ENCODE data around the gene MKKS. TPM values are rescaled to one million over a fixed set of nuclear protein-coding genes. Genes with fewer than 3 reads are reported as not detected.

MKKS gene
- total and polyA plus RNA-seq, 9 of the 15 experiments (the other 6 are each of a cell fraction or from before 2014, with no cell fraction given) = 6.8 to 26.8 (median 12.0) TPM

DNA sequence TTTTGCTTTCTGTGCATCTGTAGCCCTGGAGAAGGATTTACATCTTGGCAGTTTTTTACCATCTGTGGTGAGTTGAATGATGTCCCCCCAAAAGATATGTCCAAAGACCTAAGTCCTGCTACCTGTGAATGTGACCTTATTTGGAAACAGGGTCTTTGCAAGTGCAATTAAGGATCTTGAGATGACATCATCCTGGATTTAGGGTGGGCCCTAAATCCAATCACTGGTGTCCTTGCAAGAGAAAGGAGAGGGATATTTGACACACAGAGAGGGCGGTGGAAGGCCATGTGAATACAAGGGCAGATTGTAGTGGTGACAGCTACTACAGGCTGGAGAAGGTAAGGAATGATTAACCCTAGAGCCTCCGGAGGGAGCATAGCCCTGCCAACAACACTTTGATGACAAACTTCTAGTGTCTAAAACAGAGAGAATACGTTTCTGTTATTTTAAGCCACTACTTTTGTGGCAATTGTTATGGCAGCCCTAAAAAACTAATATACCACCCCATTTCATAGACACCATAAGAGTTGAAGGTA lies 35.1 kb downstream of the MKKS start:
- no peaks in the 10 kb centered on the region for H3K9me1 ChIP-seq (ENCODE audit: control insufficient read depth, insufficient read depth, low read length)
- no peaks in the 10 kb centered on the region for H3K36me3 ChIP-seq (ENCODE audit: control insufficient read depth, insufficient read depth, low read length)
- BruUV-seq (replicated peaks) = no TSS peak
- FAIRE-seq (no peak), DNase-seq (ENCODE audit: extremely low read depth in 1 of 4, low spot score in 3 of 4) (no peak), ATAC-seq (no peak)
- no peaks in the 10 kb centered on the region for H3K4me1 ChIP-seq (replicated peaks in 1 of 2; ENCODE audit: control insufficient read depth in 2 of 2, insufficient read depth in 2 of 2, low read length in 2 of 2)
- POLR2A ChIA-PET = no interaction called here
- H2AFZ ChIP-seq (ENCODE audit: low read depth, low read length) = no peak overlapping the region
- no peak overlapping the region for H3K27ac ChIP-seq (ENCODE audit: extremely low read depth, low read depth, low read length)
- no peak overlapping the region for H3K4me2 ChIP-seq (ENCODE audit: insufficient read depth, low read length)
- H3K9ac ChIP-seq (ENCODE audit: insufficient read depth in 1 of 2, low read depth in 2 of 2, low read length in 2 of 2) = no peak overlapping the region
- no peaks in the 10 kb centered on the region for H4K20me1 ChIP-seq (replicated peaks; ENCODE audit: control insufficient read depth, insufficient read depth, low read length)
- intact Hi-C loops (cut with micrococcal nuclease) (no loop called here), in situ Hi-C loops (cut with MboI) (no loop called here)
- no peaks in the 10 kb centered on the region for H3K9me3 ChIP-seq (replicated peaks; ENCODE audit: control insufficient read depth, insufficient read depth, low read depth, low read length)
- H3K79me2 ChIP-seq (ENCODE audit: control insufficient read depth, insufficient read depth, low read length) = no peaks in the 10 kb centered on the region
- no peak overlapping the region for H3K4me3 ChIP-seq
- no peaks in the 10 kb centered on the region for H3K27me3 ChIP-seq (ENCODE audit: control insufficient read depth in 2 of 2, insufficient read depth in 2 of 2, low read length in 2 of 2)
- WGBS (ENCODE audit: insufficient coverage, low coverage, missing lambda C conversion rate) = 0% methylated on average over 3 of the region's 3 CpGs
- CTCF ChIA-PET (ENCODE audit: low intra/inter-chr PET ratio) = no interaction called here
- TF ChIP-seq SP1 (CRISPR knock-in tag; IDR thresholded peaks at IDR 0.05) (no peak), POLR2H (tag; IDR thresholded peaks at IDR 0.05; ENCODE audit: low read depth) (no peak), SREBF2 (CRISPR knock-in tag; IDR thresholded peaks at IDR 0.05) (no peak), SRSF3 (IDR thresholded peaks at IDR 0.05; ENCODE audit: insufficient read depth, low read length) (no peak), RBBP5 (IDR thresholded peaks at IDR 0.05; ENCODE audit: borderline replicate concordance, insufficient read depth, low read length, poor library complexity, severe bottlenecking) (no peak), ZNF766 (CRISPR knock-in tag; conservative IDR thresholded peaks at IDR 0.05) (no peak), U2AF2 (optimal IDR thresholded peaks at IDR 0.05; ENCODE audit: low read depth, low read length) (no peak), STAT5B (CRISPR knock-in tag; IDR thresholded peaks at IDR 0.05) (no peak), NFE2L1 (tag; IDR thresholded peaks at IDR 0.05; ENCODE audit: borderline replicate concordance, low read depth) (no peak)
- TF ChIP-seq, protein P1, sequence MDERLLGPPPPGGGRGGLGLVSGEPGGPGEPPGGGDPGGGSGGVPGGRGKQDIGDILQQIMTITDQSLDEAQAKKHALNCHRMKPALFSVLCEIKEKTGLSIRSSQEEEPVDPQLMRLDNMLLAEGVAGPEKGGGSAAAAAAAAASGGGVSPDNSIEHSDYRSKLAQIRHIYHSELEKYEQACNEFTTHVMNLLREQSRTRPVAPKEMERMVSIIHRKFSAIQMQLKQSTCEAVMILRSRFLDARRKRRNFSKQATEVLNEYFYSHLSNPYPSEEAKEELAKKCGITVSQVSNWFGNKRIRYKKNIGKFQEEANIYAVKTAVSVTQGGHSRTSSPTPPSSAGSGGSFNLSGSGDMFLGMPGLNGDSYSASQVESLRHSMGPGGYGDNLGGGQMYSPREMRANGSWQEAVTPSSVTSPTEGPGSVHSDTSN (CRISPR knock-in tag; IDR thresholded peaks at IDR 0.05; ENCODE audit: low read depth) = no peak
- TF ChIP-seq, protein P1 (tag; conservative IDR thresholded peaks at IDR 0.05; ENCODE audit: low read depth) = no peak
- TF ChIP-seq, protein P2, sequence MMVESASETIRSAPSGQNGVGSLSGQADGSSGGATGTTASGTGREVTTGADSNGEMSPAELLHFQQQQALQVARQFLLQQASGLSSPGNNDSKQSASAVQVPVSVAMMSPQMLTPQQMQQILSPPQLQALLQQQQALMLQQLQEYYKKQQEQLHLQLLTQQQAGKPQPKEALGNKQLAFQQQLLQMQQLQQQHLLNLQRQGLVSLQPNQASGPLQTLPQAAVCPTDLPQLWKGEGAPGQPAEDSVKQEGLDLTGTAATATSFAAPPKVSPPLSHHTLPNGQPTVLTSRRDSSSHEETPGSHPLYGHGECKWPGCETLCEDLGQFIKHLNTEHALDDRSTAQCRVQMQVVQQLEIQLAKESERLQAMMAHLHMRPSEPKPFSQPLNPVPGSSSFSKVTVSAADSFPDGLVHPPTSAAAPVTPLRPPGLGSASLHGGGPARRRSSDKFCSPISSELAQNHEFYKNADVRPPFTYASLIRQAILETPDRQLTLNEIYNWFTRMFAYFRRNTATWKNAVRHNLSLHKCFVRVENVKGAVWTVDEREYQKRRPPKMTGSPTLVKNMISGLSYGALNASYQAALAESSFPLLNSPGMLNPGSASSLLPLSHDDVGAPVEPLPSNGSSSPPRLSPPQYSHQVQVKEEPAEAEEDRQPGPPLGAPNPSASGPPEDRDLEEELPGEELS (CRISPR knock-in tag; IDR thresholded peaks at IDR 0.05; ENCODE audit: borderline replicate concordance) = no peak
- TF ChIP-seq, protein P3, sequence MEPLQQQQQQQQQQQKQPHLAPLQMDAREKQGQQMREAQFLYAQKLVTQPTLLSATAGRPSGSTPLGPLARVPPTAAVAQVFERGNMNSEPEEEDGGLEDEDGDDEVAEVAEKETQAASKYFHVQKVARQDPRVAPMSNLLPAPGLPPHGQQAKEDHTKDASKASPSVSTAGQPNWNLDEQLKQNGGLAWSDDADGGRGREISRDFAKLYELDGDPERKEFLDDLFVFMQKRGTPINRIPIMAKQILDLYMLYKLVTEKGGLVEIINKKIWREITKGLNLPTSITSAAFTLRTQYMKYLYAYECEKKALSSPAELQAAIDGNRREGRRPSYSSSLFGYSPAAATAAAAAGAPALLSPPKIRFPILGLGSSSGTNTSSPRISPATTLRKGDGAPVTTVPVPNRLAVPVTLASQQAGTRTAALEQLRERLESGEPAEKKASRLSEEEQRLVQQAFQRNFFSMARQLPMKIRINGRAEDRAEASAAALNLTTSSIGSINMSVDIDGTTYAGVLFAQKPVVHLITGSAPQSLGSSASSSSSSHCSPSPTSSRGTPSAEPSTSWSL (CRISPR knock-in tag; IDR thresholded peaks at IDR 0.05; ENCODE audit: borderline replicate concordance) = no peak
- TF ChIP-seq, protein P4, sequence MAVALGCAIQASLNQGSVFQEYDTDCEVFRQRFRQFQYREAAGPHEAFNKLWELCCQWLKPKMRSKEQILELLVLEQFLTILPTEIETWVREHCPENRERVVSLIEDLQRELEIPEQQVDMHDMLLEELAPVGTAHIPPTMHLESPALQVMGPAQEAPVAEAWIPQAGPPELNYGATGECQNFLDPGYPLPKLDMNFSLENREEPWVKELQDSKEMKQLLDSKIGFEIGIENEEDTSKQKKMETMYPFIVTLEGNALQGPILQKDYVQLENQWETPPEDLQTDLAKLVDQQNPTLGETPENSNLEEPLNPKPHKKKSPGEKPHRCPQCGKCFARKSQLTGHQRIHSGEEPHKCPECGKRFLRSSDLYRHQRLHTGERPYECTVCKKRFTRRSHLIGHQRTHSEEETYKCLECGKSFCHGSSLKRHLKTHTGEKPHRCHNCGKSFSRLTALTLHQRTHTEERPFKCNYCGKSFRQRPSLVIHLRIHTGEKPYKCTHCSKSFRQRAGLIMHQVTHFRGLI (CRISPR knock-in tag; IDR thresholded peaks at IDR 0.05) = no peak
